ENCODE results near the gene PIK3R6. TPM values are rescaled to one million over a fixed set of nuclear protein-coding genes. Genes with fewer than 3 reads are reported as not detected.

PIK3R6 gene
- total and polyA plus RNA-seq, 10 of the 15 experiments (the other 5 are each of a cell fraction or from before 2014, with no cell fraction given): 6.7 to 146 (median 68.2) TPM

GRCh38 chr17:8753136-8753975 is 114.1 kb downstream of the PIK3R6 start:
- CTCF ChIA-PET: interaction anchor here (0.6 to 8.5 kb wide), 6 partner anchors 33 to 344 kb away, joined by 3 to 69 read pairs (median 14); no protein-coding TSS in a partner anchor

More at GRCh38 chr17:8753136-8753975, 114.1 kb downstream of the PIK3R6 start:
- in situ Hi-C loops (cut with MboI) (no loop called here), intact Hi-C loops (cut with micrococcal nuclease; ENCODE audit: unreplicated experiment) (loop anchor here (1.0 to 2.0 kb wide), 2 partner anchors 142 to 245 kb away; no protein-coding TSS in a partner anchor)
- H3K79me2 ChIP-seq (ENCODE audit: control insufficient read depth, insufficient read depth, low read length): no peaks in the 10 kb centered on the region
- POLR2A ChIA-PET: no interaction called here
- H4K20me1 ChIP-seq (ENCODE audit: control insufficient read depth, insufficient read depth): no peaks in the 10 kb centered on the region
- no TSS peak for BruUV-seq (replicated peaks)
- H3K9ac ChIP-seq (ENCODE audit: control insufficient read depth, insufficient read depth, low read length): no peak overlapping the region
- no peak overlapping the region for H2AFZ ChIP-seq (ENCODE audit: control insufficient read depth, low read depth, low read length)
- TF ChIP-seq TCF12 (IDR thresholded peaks at IDR 0.05; ENCODE audit: low read depth, low read length): no peak
- peak; percentile 90 for TF ChIP-seq ATF7 (IDR thresholded peaks at IDR 0.05; ENCODE audit: low read depth)
- TF ChIP-seq CREM (IDR thresholded peaks at IDR 0.05; ENCODE audit: low read depth): peak; percentile 29; the same call in 1 of the 2 replicates
- no peak for TF ChIP-seq MYC (IDR thresholded peaks at IDR 0.05; ENCODE audit: insufficient read depth, insufficient read length, insufficient replicate concordance, low read length, severe bottlenecking)
- TF ChIP-seq EGR1 (IDR thresholded peaks at IDR 0.05; ENCODE audit: borderline replicate concordance in 1 of 2, low read depth in 2 of 2, low read length in 2 of 2): no peak
- TF ChIP-seq JUND (IDR thresholded peaks at IDR 0.05; ENCODE audit: low read depth, low read length): peak; percentile 21; the same call in 1 of the 2 replicates
- TF ChIP-seq, protein P1, sequence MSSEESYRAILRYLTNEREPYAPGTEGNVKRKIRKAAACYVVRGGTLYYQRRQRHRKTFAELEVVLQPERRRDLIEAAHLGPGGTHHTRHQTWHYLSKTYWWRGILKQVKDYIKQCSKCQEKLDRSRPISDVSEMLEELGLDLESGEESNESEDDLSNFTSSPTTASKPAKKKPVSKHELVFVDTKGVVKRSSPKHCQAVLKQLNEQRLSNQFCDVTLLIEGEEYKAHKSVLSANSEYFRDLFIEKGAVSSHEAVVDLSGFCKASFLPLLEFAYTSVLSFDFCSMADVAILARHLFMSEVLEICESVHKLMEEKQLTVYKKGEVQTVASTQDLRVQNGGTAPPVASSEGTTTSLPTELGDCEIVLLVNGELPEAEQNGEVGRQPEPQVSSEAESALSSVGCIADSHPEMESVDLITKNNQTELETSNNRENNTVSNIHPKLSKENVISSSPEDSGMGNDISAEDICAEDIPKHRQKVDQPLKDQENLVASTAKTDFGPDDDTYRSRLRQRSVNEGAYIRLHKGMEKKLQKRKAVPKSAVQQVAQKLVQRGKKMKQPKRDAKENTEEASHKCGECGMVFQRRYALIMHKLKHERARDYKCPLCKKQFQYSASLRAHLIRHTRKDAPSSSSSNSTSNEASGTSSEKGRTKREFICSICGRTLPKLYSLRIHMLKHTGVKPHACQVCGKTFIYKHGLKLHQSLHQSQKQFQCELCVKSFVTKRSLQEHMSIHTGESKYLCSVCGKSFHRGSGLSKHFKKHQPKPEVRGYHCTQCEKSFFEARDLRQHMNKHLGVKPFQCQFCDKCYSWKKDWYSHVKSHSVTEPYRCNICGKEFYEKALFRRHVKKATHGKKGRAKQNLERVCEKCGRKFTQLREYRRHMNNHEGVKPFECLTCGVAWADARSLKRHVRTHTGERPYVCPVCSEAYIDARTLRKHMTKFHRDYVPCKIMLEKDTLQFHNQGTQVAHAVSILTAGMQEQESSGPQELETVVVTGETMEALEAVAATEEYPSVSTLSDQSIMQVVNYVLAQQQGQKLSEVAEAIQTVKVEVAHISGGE (CRISPR knock-in tag; IDR thresholded peaks at IDR 0.05): no peak
- RAD21 ChIA-PET (ENCODE audit: unreplicated experiment): interaction anchor here (1.1 to 1.2 kb wide), 3 partner anchors 33 to 245 kb away, joined by 3 to 5 read pairs (median 5); no protein-coding TSS in a partner anchor
- WGBS (ENCODE audit: insufficient coverage, insufficient replicate concordance, low lambda C conversion rate, missing lambda C conversion rate): 33% methylated on average over 12 of the region's 12 CpGs
- no peak overlapping the region for H3K4me2 ChIP-seq (ENCODE audit: control insufficient read depth, insufficient read depth)
- ATAC-seq (no peak; the same call in 2 of the 3 replicates), FAIRE-seq (no peak), DNase-seq (ENCODE audit: low read depth, low spot score) (no peak)
- no peak overlapping the region for H3K4me3 ChIP-seq
- H3K9me3 ChIP-seq (replicated peaks; ENCODE audit: control insufficient read depth, insufficient read depth, low read length): no peaks in the 10 kb centered on the region; the same call in 2 of the 3 replicates
- H3K4me1 ChIP-seq (ENCODE audit: control insufficient read depth, insufficient read depth, low read length): no peaks in the 10 kb centered on the region
- no peaks in the 10 kb centered on the region for H3K36me3 ChIP-seq (ENCODE audit: control insufficient read depth in 2 of 2, insufficient read depth in 2 of 2, low read length in 1 of 2)
- no peaks in the 10 kb centered on the region; a peak in 1 of 4 replicates for H3K27me3 ChIP-seq (replicated peaks in 1 of 2; ENCODE audit: control insufficient read depth in 2 of 2, insufficient read depth in 2 of 2, low read length in 1 of 2)
- SMC1A ChIA-PET (ENCODE audit: uncharacterized antibody, unreplicated experiment): interaction anchor here (0.9 to 2.7 kb wide), 5 partner anchors 30 to 344 kb away, joined by 3 to 21 read pairs (median 5); no protein-coding TSS in a partner anchor
- no peak overlapping the region for H3K27ac ChIP-seq (ENCODE audit: control insufficient read depth, insufficient read depth)

Other genes starting within 250 kb of the PIK3R6 start
- gene MYH10, start 236.9 kb downstream of the PIK3R6 start, total RNA-seq (2014; rRNA removed): 0.73 and 1.3 TPM in 2 replicates
- 0.51 and 0.63 TPM in 2 replicates for gene MYH10, start 236.9 kb downstream of the PIK3R6 start, total RNA-seq (2014; rRNA removed; fragmentation: Illumina TruSeq; extraction: Trizol)
- 1.3 and 2.6 TPM in 2 replicates for gene MYH10, start 236.9 kb downstream of the PIK3R6 start, total RNA-seq (2021)
- 4.1 and 4.7 TPM in 2 replicates for gene MYH10, start 236.9 kb downstream of the PIK3R6 start, polyA plus RNA-seq (2011; rRNA removed)
- 0.78 and 1.3 TPM in 2 replicates for gene MYH10, start 236.9 kb downstream of the PIK3R6 start, polyA plus RNA-seq (2014; fragmentation: Illumina TruSeq; extraction: Trizol)
- gene MYH10, start 236.9 kb downstream of the PIK3R6 start, polyA plus RNA-seq (2014; fragmentation: Nextera tagmentation; extraction: Ambion mirVana): under 1 TPM; 0.33 to 0.55 TPM
- gene MYH10, start 236.9 kb downstream of the PIK3R6 start, polyA plus RNA-seq (2014; rRNA removed): 0.73 and 1.6 TPM in 2 replicates
- 1 to 10 TPM; 2.7 to 7.1 TPM for gene MYH10, start 236.9 kb downstream of the PIK3R6 start, polyA plus RNA-seq (2016; fragmentation: Nextera tagmentation; extraction: Ambion mirVana)
- 0.23 TPM in 1 of 2 replicates, not detected in the other for gene CCDC42, start 122.8 kb downstream of the PIK3R6 start, total RNA-seq (2014; rRNA removed)
- not detected in 2 replicates for gene CCDC42, start 122.8 kb downstream of the PIK3R6 start, total RNA-seq (2014; rRNA removed; fragmentation: Illumina TruSeq; extraction: Trizol)
- not detected in 2 replicates for gene CCDC42, start 122.8 kb downstream of the PIK3R6 start, total RNA-seq (2021)
- 0.07 TPM in 2 replicates for gene CCDC42, start 122.8 kb downstream of the PIK3R6 start, polyA plus RNA-seq (2011; rRNA removed)
- gene CCDC42, start 122.8 kb downstream of the PIK3R6 start, polyA plus RNA-seq (2014; fragmentation: Illumina TruSeq; extraction: Trizol): 0.06 TPM in 1 of 2 replicates, not detected in the other
- gene CCDC42, start 122.8 kb downstream of the PIK3R6 start, polyA plus RNA-seq (2014; fragmentation: Nextera tagmentation; extraction: Ambion mirVana): not detected
- gene CCDC42, start 122.8 kb downstream of the PIK3R6 start, polyA plus RNA-seq (2014; rRNA removed): not detected in 2 replicates
- not detected for gene CCDC42, start 122.8 kb downstream of the PIK3R6 start, polyA plus RNA-seq (2016; fragmentation: Nextera tagmentation; extraction: Ambion mirVana)
- gene SPDYE4, start 109.1 kb downstream of the PIK3R6 start, total RNA-seq (2014; rRNA removed): not detected in 2 replicates
- not detected in 2 replicates for gene SPDYE4, start 109.1 kb downstream of the PIK3R6 start, total RNA-seq (2014; rRNA removed; fragmentation: Illumina TruSeq; extraction: Trizol)
- gene SPDYE4, start 109.1 kb downstream of the PIK3R6 start, total RNA-seq (2021): not detected in 2 replicates
- gene SPDYE4, start 109.1 kb downstream of the PIK3R6 start, polyA plus RNA-seq (2011; rRNA removed): 0.07 and 0.23 TPM in 2 replicates
- gene SPDYE4, start 109.1 kb downstream of the PIK3R6 start, polyA plus RNA-seq (2014; fragmentation: Illumina TruSeq; extraction: Trizol): 0.18 TPM in 1 of 2 replicates, not detected in the other
- not detected for gene SPDYE4, start 109.1 kb downstream of the PIK3R6 start, polyA plus RNA-seq (2014; fragmentation: Nextera tagmentation; extraction: Ambion mirVana)
- gene SPDYE4, start 109.1 kb downstream of the PIK3R6 start, polyA plus RNA-seq (2014; rRNA removed): not detected in 2 replicates
- not detected for gene SPDYE4, start 109.1 kb downstream of the PIK3R6 start, polyA plus RNA-seq (2016; fragmentation: Nextera tagmentation; extraction: Ambion mirVana)
- 1.5 and 1.8 TPM in 2 replicates for gene MFSD6L, start 68.3 kb downstream of the PIK3R6 start, total RNA-seq (2014; rRNA removed)
- gene MFSD6L, start 68.3 kb downstream of the PIK3R6 start, total RNA-seq (2014; rRNA removed; fragmentation: Illumina TruSeq; extraction: Trizol): 1.3 and 1.4 TPM in 2 replicates
- 2.8 and 3.1 TPM in 2 replicates for gene MFSD6L, start 68.3 kb downstream of the PIK3R6 start, total RNA-seq (2021)
- gene MFSD6L, start 68.3 kb downstream of the PIK3R6 start, polyA plus RNA-seq (2011; rRNA removed): 0.76 and 1.2 TPM in 2 replicates
- 0.33 and 0.94 TPM in 2 replicates for gene MFSD6L, start 68.3 kb downstream of the PIK3R6 start, polyA plus RNA-seq (2014; fragmentation: Illumina TruSeq; extraction: Trizol)
- gene MFSD6L, start 68.3 kb downstream of the PIK3R6 start, polyA plus RNA-seq (2014; fragmentation: Nextera tagmentation; extraction: Ambion mirVana): under 1 TPM; 0.39 to 0.49 TPM
- 1.9 and 2.5 TPM in 2 replicates for gene MFSD6L, start 68.3 kb downstream of the PIK3R6 start, polyA plus RNA-seq (2014; rRNA removed)
- gene MFSD6L, start 68.3 kb downstream of the PIK3R6 start, polyA plus RNA-seq (2016; fragmentation: Nextera tagmentation; extraction: Ambion mirVana): under 1 TPM; 0.40 to 0.67 TPM
- gene PIK3R5, start 98.0 kb upstream of the PIK3R6 start, total RNA-seq (2014; rRNA removed): 36.8 and 39.5 TPM in 2 replicates
- 24.7 and 26.5 TPM in 2 replicates for gene PIK3R5, start 98.0 kb upstream of the PIK3R6 start, total RNA-seq (2014; rRNA removed; fragmentation: Illumina TruSeq; extraction: Trizol)
- gene PIK3R5, start 98.0 kb upstream of the PIK3R6 start, total RNA-seq (2021): 50.8 and 51.2 TPM in 2 replicates
- gene PIK3R5, start 98.0 kb upstream of the PIK3R6 start, polyA plus RNA-seq (2011; rRNA removed): 34.3 and 43.9 TPM in 2 replicates
- gene PIK3R5, start 98.0 kb upstream of the PIK3R6 start, polyA plus RNA-seq (2014; fragmentation: Illumina TruSeq; extraction: Trizol): 27.3 and 34.2 TPM in 2 replicates
- gene PIK3R5, start 98.0 kb upstream of the PIK3R6 start, polyA plus RNA-seq (2014; fragmentation: Nextera tagmentation; extraction: Ambion mirVana): 1 to 10 TPM; 9.5 to 9.6 TPM
- 32.9 and 33.5 TPM in 2 replicates for gene PIK3R5, start 98.0 kb upstream of the PIK3R6 start, polyA plus RNA-seq (2014; rRNA removed)
- gene PIK3R5, start 98.0 kb upstream of the PIK3R6 start, polyA plus RNA-seq (2016; fragmentation: Nextera tagmentation; extraction: Ambion mirVana): 10 to 100 TPM; 36.9 to 39.5 TPM
- 0.56 and 0.76 TPM in 2 replicates for gene NTN1, start 153.8 kb upstream of the PIK3R6 start, total RNA-seq (2014; rRNA removed)
- 0.09 and 0.22 TPM in 2 replicates for gene NTN1, start 153.8 kb upstream of the PIK3R6 start, total RNA-seq (2014; rRNA removed; fragmentation: Illumina TruSeq; extraction: Trizol)
- 0.49 and 0.80 TPM in 2 replicates for gene NTN1, start 153.8 kb upstream of the PIK3R6 start, total RNA-seq (2021)
- 0.52 and 0.84 TPM in 2 replicates for gene NTN1, start 153.8 kb upstream of the PIK3R6 start, polyA plus RNA-seq (2011; rRNA removed)
- gene NTN1, start 153.8 kb upstream of the PIK3R6 start, polyA plus RNA-seq (2014; fragmentation: Illumina TruSeq; extraction: Trizol): 0.18 TPM in 1 of 2 replicates, not detected in the other
- gene NTN1, start 153.8 kb upstream of the PIK3R6 start, polyA plus RNA-seq (2014; fragmentation: Nextera tagmentation; extraction: Ambion mirVana): under 1 TPM; 0.02 to 0.04 TPM
- 0.28 and 0.37 TPM in 2 replicates for gene NTN1, start 153.8 kb upstream of the PIK3R6 start, polyA plus RNA-seq (2014; rRNA removed)
- gene NTN1, start 153.8 kb upstream of the PIK3R6 start, polyA plus RNA-seq (2016; fragmentation: Nextera tagmentation; extraction: Ambion mirVana): under 1 TPM; 0.42 to 0.89 TPM

Measured in GM12878 (cell line).